Fibroblast of lung (primary cell): ENCODE data around the gene ATXN1L.

ENCODE experiments used
- EZH2 ChIP-seq: IDR thresholded peaks from 2 replicates; pipeline ENCODE4 v1.5.1; 2012; ENCODE audit warnings: low read length, control low read depth, mild to moderate bottlenecking; ENCODE audit errors: missing control alignments
- TF ChIP-seq, protein P1 (sequence below), 2 donors: IDR thresholded peaks in 1 of 2; conservative IDR thresholded peaks in 1 of 2; 1 replicate in 1 of 2; 2 replicates in 1 of 2; pipeline ENCODE4 v1.5.1; 2011 to 2012; ENCODE audit warnings: low read length in 2 of 2, control low read depth in 1 of 2, inconsistent platforms in 1 of 2, low read depth in 1 of 2, mild to moderate bottlenecking in 1 of 2

DNA sequence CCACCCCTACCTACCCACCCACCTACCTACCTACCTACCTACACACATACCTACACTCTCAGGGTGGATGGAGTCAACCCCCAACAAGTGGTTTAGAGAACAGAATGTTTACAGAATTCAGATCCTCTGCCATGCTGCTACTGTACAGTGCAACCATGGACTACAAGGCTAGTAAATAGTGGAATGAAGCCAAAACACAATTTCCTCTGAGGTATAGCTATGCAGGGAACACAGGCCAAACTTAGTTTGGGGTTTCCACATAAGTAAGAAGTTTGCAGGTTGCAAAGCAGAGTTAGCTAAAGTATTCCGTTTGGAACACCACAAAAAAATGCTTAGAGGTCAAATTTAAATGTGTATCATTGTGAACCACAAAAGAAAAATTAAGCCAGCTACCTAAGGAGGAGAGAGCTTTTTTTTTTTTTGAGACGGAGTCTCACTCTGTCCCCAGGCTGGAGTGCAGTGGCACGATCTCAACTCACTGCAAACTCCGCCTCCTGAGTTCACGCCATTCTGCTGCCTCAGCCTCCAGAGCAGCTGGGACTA lies 34.4 kb upstream of the ATXN1L start:
- TF ChIP-seq, protein P1, sequence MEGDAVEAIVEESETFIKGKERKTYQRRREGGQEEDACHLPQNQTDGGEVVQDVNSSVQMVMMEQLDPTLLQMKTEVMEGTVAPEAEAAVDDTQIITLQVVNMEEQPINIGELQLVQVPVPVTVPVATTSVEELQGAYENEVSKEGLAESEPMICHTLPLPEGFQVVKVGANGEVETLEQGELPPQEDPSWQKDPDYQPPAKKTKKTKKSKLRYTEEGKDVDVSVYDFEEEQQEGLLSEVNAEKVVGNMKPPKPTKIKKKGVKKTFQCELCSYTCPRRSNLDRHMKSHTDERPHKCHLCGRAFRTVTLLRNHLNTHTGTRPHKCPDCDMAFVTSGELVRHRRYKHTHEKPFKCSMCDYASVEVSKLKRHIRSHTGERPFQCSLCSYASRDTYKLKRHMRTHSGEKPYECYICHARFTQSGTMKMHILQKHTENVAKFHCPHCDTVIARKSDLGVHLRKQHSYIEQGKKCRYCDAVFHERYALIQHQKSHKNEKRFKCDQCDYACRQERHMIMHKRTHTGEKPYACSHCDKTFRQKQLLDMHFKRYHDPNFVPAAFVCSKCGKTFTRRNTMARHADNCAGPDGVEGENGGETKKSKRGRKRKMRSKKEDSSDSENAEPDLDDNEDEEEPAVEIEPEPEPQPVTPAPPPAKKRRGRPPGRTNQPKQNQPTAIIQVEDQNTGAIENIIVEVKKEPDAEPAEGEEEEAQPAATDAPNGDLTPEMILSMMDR (conservative IDR thresholded peaks at IDR 0.05 in 1 of 2, IDR thresholded peaks at IDR 0.05 in 1 of 2; ENCODE audit: low read depth in 1 of 2, low read length in 2 of 2): no peak
- TF ChIP-seq EZH2: no peak
